HG03135 (cell line): ENCODE results near the gene BAG5.

Experiments used
- ATAC-seq: cut with Tn5 transposase; IDR thresholded peaks from one replicate; pipeline ENCODE4 v1.9.1; 2021; ENCODE audit warnings: mild to moderate bottlenecking, moderate library complexity; ENCODE audit not compliant: unreplicated experiment

The BAG5 gene

GRCh38 chr14:103563844-103564505, 1.5 kb upstream of the BAG5 start:
- ATAC-seq: no peak

- ATAC-seq: no peak
Measured at GRCh38 chr14:103563226-103563620, 766 bp upstream of the BAG5 start.

- peak; percentile 49 for ATAC-seq
Measured at GRCh38 chr14:103562179-103562428, 353 bp downstream of the BAG5 start.

- ATAC-seq: peak; percentile 18
Measured at GRCh38 chr14:103561381-103562178, 877 bp downstream of the BAG5 start.

- no peak for ATAC-seq
Measured at GRCh38 chr14:103560691-103561090, 1.8 kb downstream of the BAG5 start.

- no peak for ATAC-seq
Measured at GRCh38 chr14:103559766-103560165, 2.7 kb downstream of the BAG5 start.

- ATAC-seq: no peak
Measured at GRCh38 chr14:103558071-103558882, 4.2 kb downstream of the BAG5 start.

- ATAC-seq: no peak
Measured at GRCh38 chr14:103556946-103557758, 5.3 kb downstream of the BAG5 start.

- no peak for ATAC-seq
Measured at GRCh38 chr14:103555559-103556337, 6.7 kb downstream of the BAG5 start.

- no peak for ATAC-seq
Measured at GRCh38 chr14:103552846-103553210, 9.6 kb downstream of the BAG5 start.

- ATAC-seq: no peak
Measured at GRCh38 chr14:103552011-103552845, 10.2 kb downstream of the BAG5 start.

- no peak for ATAC-seq
Measured at GRCh38 chr14:103551338-103551762, 11.1 kb downstream of the BAG5 start.

GRCh38 chr14:103550451-103551337, 11.8 kb downstream of the BAG5 start:
- no peak for ATAC-seq

GRCh38 chr14:103549361-103550311, 12.8 kb downstream of the BAG5 start:
- no peak for ATAC-seq

GRCh38 chr14:103548463-103549351, 13.8 kb downstream of the BAG5 start:
- no peak for ATAC-seq

GRCh38 chr14:103547941-103548462, 14.5 kb downstream of the BAG5 start:
- no peak for ATAC-seq
